ENCODE results near the gene CPNE4.
A peak's percentile ranks its signal among the peaks of the same experiment; 100 is the strongest.

The CPNE4 gene

DNA sequence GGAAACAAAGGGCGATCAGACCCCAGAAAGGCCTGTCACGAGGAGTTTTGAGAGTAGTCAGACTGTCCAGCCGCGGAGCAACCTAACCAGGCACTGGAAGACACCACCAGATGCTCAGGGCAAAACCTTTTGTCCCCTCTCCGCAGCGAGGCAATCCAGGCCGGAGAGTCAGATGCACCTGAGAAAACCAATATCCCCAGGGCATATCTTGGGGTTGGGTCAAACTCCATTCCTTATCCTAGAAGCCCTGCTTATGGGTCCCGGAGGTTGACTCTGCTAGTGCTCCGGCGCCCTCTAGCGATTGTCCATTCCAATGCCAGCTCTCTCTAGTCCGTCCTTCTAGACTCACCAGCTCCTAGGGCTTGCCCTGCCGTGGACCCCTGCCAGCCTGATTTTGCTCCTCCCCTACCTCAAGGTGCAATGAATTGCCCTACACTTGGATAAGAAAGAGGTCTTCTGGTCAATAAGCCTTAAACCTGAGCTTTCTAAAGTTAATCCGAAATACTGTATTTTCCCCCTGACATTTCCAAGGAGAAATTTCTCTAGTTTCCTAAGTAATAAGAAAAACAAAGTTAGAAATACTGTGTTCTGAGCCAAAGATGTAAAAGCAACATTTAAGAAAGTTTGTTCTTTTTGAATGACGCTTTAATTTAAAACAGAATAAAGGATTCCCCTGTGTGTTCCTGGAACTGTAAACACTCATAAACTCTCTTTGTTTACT lies 5.5 kb downstream of the CPNE4 start:
- no peak overlapping the region for H3K4me3 ChIP-seq (ENCODE audit: low read length)
- H3K27me3 ChIP-seq (replicated peaks; ENCODE audit: insufficient read depth, low read length), result peaks cover 6% of the 10 kb centered on the region
- no peak overlapping the region for H3K4me2 ChIP-seq (ENCODE audit: low read depth, low read length)
- H3K9me3 ChIP-seq (replicated peaks; ENCODE audit: insufficient read depth, low read length), result no peaks in the 10 kb centered on the region
- no peaks in the 10 kb centered on the region for H3F3A ChIP-seq (ENCODE audit: insufficient read depth, low read length)
- 0 out of 2 replicates have a peak, but pooled peaks cover 2% of the 10 kb centered on the region for H3K4me1 ChIP-seq (ENCODE audit: low read length)
- H3K79me2 ChIP-seq (ENCODE audit: low read length), result no peaks in the 10 kb centered on the region
- no peak overlapping the region for H2AFZ ChIP-seq (ENCODE audit: low read length)
- no peak overlapping the region for H3K27ac ChIP-seq (ENCODE audit: low read length)
- no peaks in the 10 kb centered on the region for H4K20me1 ChIP-seq (ENCODE audit: insufficient read depth, low read length)
- no peaks in the 10 kb centered on the region for H3K36me3 ChIP-seq (replicated peaks; ENCODE audit: insufficient read depth, low read length)
- H3K9ac ChIP-seq (ENCODE audit: low read length), result no peak overlapping the region
- H3K9me2 ChIP-seq (replicated peaks; ENCODE audit: insufficient read depth, low read length), result no peaks in the 10 kb centered on the region
- TF ChIP-seq EZH2 (optimal IDR thresholded peaks at IDR 0.05; ENCODE audit: low read depth, low read length) (no peak), EZH2phosphoT487 (IDR thresholded peaks at IDR 0.05; ENCODE audit: low read length) (no peak)
- TF ChIP-seq, protein P1, sequence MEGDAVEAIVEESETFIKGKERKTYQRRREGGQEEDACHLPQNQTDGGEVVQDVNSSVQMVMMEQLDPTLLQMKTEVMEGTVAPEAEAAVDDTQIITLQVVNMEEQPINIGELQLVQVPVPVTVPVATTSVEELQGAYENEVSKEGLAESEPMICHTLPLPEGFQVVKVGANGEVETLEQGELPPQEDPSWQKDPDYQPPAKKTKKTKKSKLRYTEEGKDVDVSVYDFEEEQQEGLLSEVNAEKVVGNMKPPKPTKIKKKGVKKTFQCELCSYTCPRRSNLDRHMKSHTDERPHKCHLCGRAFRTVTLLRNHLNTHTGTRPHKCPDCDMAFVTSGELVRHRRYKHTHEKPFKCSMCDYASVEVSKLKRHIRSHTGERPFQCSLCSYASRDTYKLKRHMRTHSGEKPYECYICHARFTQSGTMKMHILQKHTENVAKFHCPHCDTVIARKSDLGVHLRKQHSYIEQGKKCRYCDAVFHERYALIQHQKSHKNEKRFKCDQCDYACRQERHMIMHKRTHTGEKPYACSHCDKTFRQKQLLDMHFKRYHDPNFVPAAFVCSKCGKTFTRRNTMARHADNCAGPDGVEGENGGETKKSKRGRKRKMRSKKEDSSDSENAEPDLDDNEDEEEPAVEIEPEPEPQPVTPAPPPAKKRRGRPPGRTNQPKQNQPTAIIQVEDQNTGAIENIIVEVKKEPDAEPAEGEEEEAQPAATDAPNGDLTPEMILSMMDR (IDR thresholded peaks at IDR 0.05; ENCODE audit: low read length), result peak; percentile 89
- peak; percentile 68 for DNase-seq

DNA sequence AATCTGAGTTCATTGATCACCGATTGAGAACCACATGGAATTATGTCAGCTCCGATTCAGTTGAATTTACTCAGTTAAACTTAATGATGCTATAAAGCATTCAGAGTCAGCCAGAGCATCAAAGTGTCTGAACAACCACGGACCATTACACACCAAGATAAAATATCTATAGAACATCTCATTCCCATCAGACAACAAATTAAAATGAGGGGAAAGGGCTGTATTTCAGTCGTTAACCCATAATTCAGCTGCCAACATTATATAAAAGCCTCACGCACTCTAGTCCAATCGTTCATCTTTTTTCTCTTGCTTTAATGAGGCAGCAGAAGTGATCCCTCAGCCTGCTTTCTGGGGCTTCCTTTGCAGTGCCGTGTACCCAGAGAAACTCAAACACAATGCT lies 11.9 kb downstream of the CPNE4 start:
- Histone ChIP-seq H3K4me2 (ENCODE audit: low read depth, low read length) (no peak overlapping the region), H3K9me2 (replicated peaks; ENCODE audit: insufficient read depth, low read length) (no peaks in the 10 kb centered on the region), H3K27me3 (replicated peaks; ENCODE audit: insufficient read depth, low read length) (no peaks in the 10 kb centered on the region), H3K36me3 (replicated peaks; ENCODE audit: insufficient read depth, low read length) (no peaks in the 10 kb centered on the region), H3K4me1 (ENCODE audit: low read length) (no peaks in the 10 kb centered on the region), H3K9me3 (replicated peaks; ENCODE audit: insufficient read depth, low read length) (no peaks in the 10 kb centered on the region), H3K9ac (ENCODE audit: low read length) (no peak overlapping the region), H3K27ac (ENCODE audit: low read length) (no peak overlapping the region), H4K20me1 (ENCODE audit: insufficient read depth, low read length) (no peaks in the 10 kb centered on the region), H2AFZ (ENCODE audit: low read length) (no peak overlapping the region), H3F3A (ENCODE audit: insufficient read depth, low read length) (no peaks in the 10 kb centered on the region), H3K79me2 (ENCODE audit: low read length) (no peaks in the 10 kb centered on the region), H3K4me3 (ENCODE audit: low read length) (no peak overlapping the region)
- TF ChIP-seq EZH2 (optimal IDR thresholded peaks at IDR 0.05; ENCODE audit: low read depth, low read length), result no peak
- no peak for TF ChIP-seq EZH2phosphoT487 (IDR thresholded peaks at IDR 0.05; ENCODE audit: low read length)
- TF ChIP-seq, protein P1 (IDR thresholded peaks at IDR 0.05; ENCODE audit: low read length), result no peak
- DNase-seq, result no peak

DNA sequence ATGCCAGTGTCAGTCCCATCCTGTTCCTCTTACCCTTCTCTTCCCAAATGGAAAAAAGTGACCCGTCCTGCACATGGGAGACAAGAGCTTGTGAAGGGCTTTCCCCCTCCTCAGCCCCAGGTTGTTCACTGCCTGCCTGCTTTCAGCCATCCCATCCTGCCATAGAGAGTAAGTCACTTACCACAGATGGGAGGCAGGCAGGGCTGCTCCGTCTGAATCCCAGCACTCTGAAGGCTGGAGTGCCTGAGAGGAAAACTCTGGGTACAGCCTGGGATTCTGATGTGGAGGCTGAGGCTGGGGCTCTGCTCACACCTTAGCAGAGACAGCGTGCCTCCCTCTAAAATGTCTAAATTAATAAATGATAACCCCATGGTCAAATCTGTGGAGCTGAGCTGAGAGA lies 14.8 kb downstream of the CPNE4 start:
- Histone ChIP-seq H3K4me1 (ENCODE audit: low read length) (no peaks in the 10 kb centered on the region), H3K27me3 (replicated peaks; ENCODE audit: insufficient read depth, low read length) (no peaks in the 10 kb centered on the region), H3K4me3 (ENCODE audit: low read length) (no peak overlapping the region), H3K9ac (ENCODE audit: low read length) (no peak overlapping the region), H3K4me2 (ENCODE audit: low read depth, low read length) (no peak overlapping the region), H3F3A (ENCODE audit: insufficient read depth, low read length) (no peaks in the 10 kb centered on the region), H3K9me2 (replicated peaks; ENCODE audit: insufficient read depth, low read length) (no peaks in the 10 kb centered on the region), H4K20me1 (ENCODE audit: insufficient read depth, low read length) (no peaks in the 10 kb centered on the region), H3K36me3 (replicated peaks; ENCODE audit: insufficient read depth, low read length) (no peaks in the 10 kb centered on the region), H3K9me3 (replicated peaks; ENCODE audit: insufficient read depth, low read length) (no peaks in the 10 kb centered on the region), H3K79me2 (ENCODE audit: low read length) (no peaks in the 10 kb centered on the region), H3K27ac (ENCODE audit: low read length) (no peak overlapping the region), H2AFZ (ENCODE audit: low read length) (no peak overlapping the region)
- DNase-seq, result no peak
- no peak for TF ChIP-seq EZH2phosphoT487 (IDR thresholded peaks at IDR 0.05; ENCODE audit: low read length)
- TF ChIP-seq, protein P1 (IDR thresholded peaks at IDR 0.05; ENCODE audit: low read length), result no peak
- TF ChIP-seq EZH2 (optimal IDR thresholded peaks at IDR 0.05; ENCODE audit: low read depth, low read length), result no peak
